IPS DF 6.9 (cell line): ENCODE results near the gene ITGB3.

Experiments
- DNase-seq: peaks from one replicate; pipeline ENCODE4 v3.0.0-alpha.2; 2013; ENCODE audit warnings: low read depth, low spot score
- H3K27ac ChIP-seq: one replicate; pipeline ENCODE4 v1.5.1; 2013; ENCODE audit warnings: low read length, control low read depth
- H3K27me3 ChIP-seq: 2 replicates; pipeline ENCODE4 v1.6.1; 2013; ENCODE audit warnings: mild to moderate bottlenecking, low read length; ENCODE audit not compliant: control insufficient read depth, insufficient read depth
- H3K36me3 ChIP-seq: 2 replicates; pipeline ENCODE4 v1.6.1; 2013; ENCODE audit warnings: low read length; ENCODE audit not compliant: control insufficient read depth, insufficient read depth
- H3K4me1 ChIP-seq: 2 replicates; pipeline ENCODE4 v1.6.1; 2013; ENCODE audit warnings: low read length; ENCODE audit not compliant: control insufficient read depth, insufficient read depth
- H3K4me3 ChIP-seq: 2 replicates; pipeline ENCODE4 v1.5.1; 2013; ENCODE audit warnings: mild to moderate bottlenecking, low read length
- H3K9me3 ChIP-seq: 2 replicates; pipeline ENCODE4 v1.6.1; 2013; ENCODE audit warnings: low read length, inconsistent platforms; ENCODE audit not compliant: control insufficient read depth, insufficient read depth
- WGBS: extraction: QIAGEN DNeasy Blood & Tissue Kit; methylation state at CpG from one replicate; pipeline ENCODE4 v1.1.7; 2013; ENCODE audit warnings: mixed read lengths, missing lambda C conversion rate; ENCODE audit not compliant: insufficient read length, insufficient coverage; 5-methylcytosine and 5-hydroxymethylcytosine counted together

ITGB3 gene

GRCh38 chr17:47275245-47275984 is 21.8 kb downstream of the ITGB3 start:
- no peaks in the 10 kb centered on the region for H3K9me3 ChIP-seq
- H3K4me1 ChIP-seq: peaks cover 5% of the 10 kb centered on the region; the same call in 1 of the 2 replicates
- H3K27ac ChIP-seq: no peak overlapping the region
- no peak for DNase-seq
- no peak overlapping the region for H3K4me3 ChIP-seq
- no CpG with 5 or more reads among the region's 13 CpGs for WGBS
- H3K36me3 ChIP-seq: no peaks in the 10 kb centered on the region
- no peaks in the 10 kb centered on the region for H3K27me3 ChIP-seq

GRCh38 chr17:47276444-47276843 is 22.8 kb downstream of the ITGB3 start:
- Histone ChIP-seq H3K9me3 (no peaks in the 10 kb centered on the region), H3K36me3 (no peaks in the 10 kb centered on the region), H3K4me1 (peaks cover 5% of the 10 kb centered on the region; the same call in 1 of the 2 replicates), H3K27ac (no peak overlapping the region), H3K27me3 (no peaks in the 10 kb centered on the region), H3K4me3 (no peak overlapping the region)
- WGBS: no CpG with 5 or more reads among the region's 3 CpGs
- DNase-seq: no peak

- Histone ChIP-seq H3K27me3 (no peaks in the 10 kb centered on the region), H3K4me1 (peaks cover 5% of the 10 kb centered on the region; the same call in 1 of the 2 replicates), H3K36me3 (no peaks in the 10 kb centered on the region), H3K27ac (no peak overlapping the region), H3K9me3 (no peaks in the 10 kb centered on the region), H3K4me3 (no peak overlapping the region)
- DNase-seq: no peak
- WGBS: no CpG with 5 or more reads among the region's 10 CpGs
Observed at GRCh38 chr17:47276868-47277267, 23.2 kb downstream of the ITGB3 start.

GRCh38 chr17:47277921-47278320 is 24.3 kb downstream of the ITGB3 start:
- WGBS: no CpG with 5 or more reads among the region's 1 CpG
- Histone ChIP-seq H3K4me3 (no peak overlapping the region), H3K4me1 (peaks cover 5% of the 10 kb centered on the region; the same call in 1 of the 2 replicates), H3K27ac (no peak overlapping the region), H3K36me3 (no peaks in the 10 kb centered on the region), H3K27me3 (no peaks in the 10 kb centered on the region), H3K9me3 (no peaks in the 10 kb centered on the region)
- no peak for DNase-seq

GRCh38 chr17:47278561-47278960 is 24.9 kb downstream of the ITGB3 start:
- H3K4me1 ChIP-seq: peaks cover 5% of the 10 kb centered on the region; the same call in 1 of the 2 replicates
- no CpG with 5 or more reads among the region's 4 CpGs for WGBS
- no peak for DNase-seq
- no peak overlapping the region for H3K4me3 ChIP-seq
- H3K9me3 ChIP-seq: no peaks in the 10 kb centered on the region
- H3K36me3 ChIP-seq: no peaks in the 10 kb centered on the region
- no peaks in the 10 kb centered on the region for H3K27me3 ChIP-seq
- no peak overlapping the region for H3K27ac ChIP-seq

- no CpG with 5 or more reads among the region's 10 CpGs for WGBS
- Histone ChIP-seq H3K36me3 (no peaks in the 10 kb centered on the region), H3K4me3 (no peak overlapping the region), H3K4me1 (peaks cover 5% of the 10 kb centered on the region; the same call in 1 of the 2 replicates), H3K9me3 (no peaks in the 10 kb centered on the region), H3K27me3 (no peaks in the 10 kb centered on the region), H3K27ac (no peak overlapping the region)
- no peak for DNase-seq
Observed at GRCh38 chr17:47279062-47279801, 25.6 kb downstream of the ITGB3 start.

- Histone ChIP-seq H3K4me3 (no peak overlapping the region), H3K27me3 (no peaks in the 10 kb centered on the region), H3K36me3 (no peaks in the 10 kb centered on the region), H3K27ac (no peak overlapping the region), H3K9me3 (no peaks in the 10 kb centered on the region), H3K4me1 (peaks cover 3% of the 10 kb centered on the region; the same call in 1 of the 2 replicates)
- no CpG with 5 or more reads among the region's 14 CpGs for WGBS
- DNase-seq: no peak
Observed at GRCh38 chr17:47280072-47280811, 26.6 kb downstream of the ITGB3 start.

- Histone ChIP-seq H3K4me1 (peaks cover 1% of the 10 kb centered on the region; the same call in 1 of the 2 replicates), H3K4me3 (no peak overlapping the region), H3K36me3 (no peaks in the 10 kb centered on the region), H3K27me3 (no peaks in the 10 kb centered on the region), H3K9me3 (no peaks in the 10 kb centered on the region), H3K27ac (no peak overlapping the region)
- no CpG with 5 or more reads among the region's 6 CpGs for WGBS
- DNase-seq: no peak
Observed at GRCh38 chr17:47281216-47281615, 27.6 kb downstream of the ITGB3 start.

- DNase-seq: no peak
- H3K9me3 ChIP-seq: no peaks in the 10 kb centered on the region
- no peaks in the 10 kb centered on the region for H3K4me1 ChIP-seq
Observed at GRCh38 chr17:47285003-47285402, 31.4 kb downstream of the ITGB3 start.

GRCh38 chr17:47286198-47286914 is 32.7 kb downstream of the ITGB3 start:
- Histone ChIP-seq H3K27me3 (no peaks in the 10 kb centered on the region), H3K9me3 (no peaks in the 10 kb centered on the region), H3K36me3 (no peaks in the 10 kb centered on the region), H3K27ac (no peak overlapping the region), H3K4me1 (no peaks in the 10 kb centered on the region), H3K4me3 (no peak overlapping the region)
- WGBS: no CpG with 5 or more reads among the region's 6 CpGs
- DNase-seq: no peak

More at GRCh38 chr17:47285003-47285402, 31.4 kb downstream of the ITGB3 start:
- H3K27ac ChIP-seq: no peak overlapping the region
- no CpG with 5 or more reads among the region's 6 CpGs for WGBS
- H3K27me3 ChIP-seq: no peaks in the 10 kb centered on the region
- H3K4me3 ChIP-seq: no peak overlapping the region
- H3K36me3 ChIP-seq: no peaks in the 10 kb centered on the region
